Cardiac fibroblast (primary cell): ENCODE measurements around the gene CDKAL1.

ENCODE experiments used
- DNase-seq, 2 donors: peaks; one replicate each; pipeline versions ENCODE4 v3.0.0 to v3.0.0-alpha.2; 2010; ENCODE audit warnings: low read depth in 2 of 2
- H3K4me3 ChIP-seq, 2 donors: replicated peaks in 1 of 2; 1 replicate in 1 of 2; 2 replicates in 1 of 2; pipeline ENCODE4 v1.5.1; 2011; ENCODE audit warnings: low read depth in 2 of 2, low read length in 2 of 2, mild to moderate bottlenecking in 2 of 2, moderate library complexity in 1 of 2
- CTCF ChIP-seq: IDR thresholded peaks from one replicate; pipeline ENCODE4 v1.5.1; 2011; ENCODE audit warnings: low read depth, mild to moderate bottlenecking, low read length, inconsistent platforms

CDKAL1 gene

GRCh38 chr6:20900389-20901160, 366.3 kb downstream of the CDKAL1 start:
- no peak overlapping the region for H3K4me3 ChIP-seq
- no peak for TF ChIP-seq CTCF
- DNase-seq = no peak

GRCh38 chr6:20905377-20905776, 371.1 kb downstream of the CDKAL1 start:
- H3K4me3 ChIP-seq = no peak overlapping the region
- TF ChIP-seq CTCF = no peak
- no peak for DNase-seq

GRCh38 chr6:20906945-20907344, 372.7 kb downstream of the CDKAL1 start:
- peak; percentile 91 to 92 for DNase-seq
- TF ChIP-seq CTCF = no peak
- H3K4me3 ChIP-seq = no peak overlapping the region

GRCh38 chr6:20907486-20908071, 373.3 kb downstream of the CDKAL1 start:
- H3K4me3 ChIP-seq = no peak overlapping the region
- no peak for TF ChIP-seq CTCF
- no peak for DNase-seq

GRCh38 chr6:20909621-20910020, 375.4 kb downstream of the CDKAL1 start:
- DNase-seq = no peak
- no peak overlapping the region for H3K4me3 ChIP-seq
- no peak for TF ChIP-seq CTCF

GRCh38 chr6:20911712-20912111, 377.5 kb downstream of the CDKAL1 start:
- TF ChIP-seq CTCF = no peak
- no peak for DNase-seq
- no peak overlapping the region for H3K4me3 ChIP-seq
